DND-41 (cell line): Measurements from ENCODE around the gene ANKRD35.

ENCODE experiments used
- CTCF ChIP-seq: IDR thresholded peaks from 2 replicates; pipeline ENCODE4 v1.5.1; 2012; ENCODE audit warnings: borderline replicate concordance, low read length, moderate library complexity, mild to moderate bottlenecking; ENCODE audit not compliant: poor library complexity, severe bottlenecking; ENCODE audit errors: extremely low read depth
- EZH2 ChIP-seq: IDR thresholded peaks from 3 replicates; pipeline ENCODE4 v1.6.1; 2012; ENCODE audit warnings: borderline replicate concordance, low read depth, mild to moderate bottlenecking, moderate library complexity, low read length, inconsistent platforms; ENCODE audit not compliant: severe bottlenecking

- no peak for TF ChIP-seq CTCF
- TF ChIP-seq EZH2, result no peak
Observed at GRCh38 chr1:145926686-145927062, 41.0 kb upstream of the ANKRD35 start.
